Adrenal gland (tissue), 12 donors: Measurements from ENCODE around the gene NAB2. TPM values are rescaled to one million over a fixed set of nuclear protein-coding genes. Genes with fewer than 3 reads are reported as not detected.

Experiments
- DNase-seq, 7 donors: peaks; one replicate each; pipeline ENCODE4 v3.0.0-alpha.2; 2019 to 2020
- H3K27ac ChIP-seq, 5 donors: fragments of 200-600 bp; sonication (generic) in 4 of 5; 1 replicate in 3 of 5; 2 replicates in 2 of 5; pipeline versions ENCODE4 v1.5.1 to v1.8.0; 2016 to 2020; ENCODE audit warnings: mild to moderate bottlenecking in 1 of 5
- H3K27me3 ChIP-seq: fragments of 200-600 bp; 2 replicates; pipeline ENCODE4 v1.8.0; 2021
- H3K36me3 ChIP-seq, 2 donors: fragments of 200-600 bp; replicated peaks in 1 of 2; 1 replicate in 1 of 2; 2 replicates in 1 of 2; pipeline versions ENCODE4 v1.5.1 to v1.8.0; 2018 to 2022
- H3K4me1 ChIP-seq, 2 donors: fragments of 200-600 bp; replicated peaks in 1 of 2; 1 replicate in 1 of 2; 2 replicates in 1 of 2; pipeline versions ENCODE4 v1.5.1 to v1.8.0; 2018 to 2021
- H3K4me3 ChIP-seq, 4 donors: fragments of 200-600 bp; sonication (generic) in 3 of 4; one replicate each; pipeline ENCODE4 v1.5.1; 2016 to 2018
- H3K9me3 ChIP-seq, 3 donors: fragments of 200-600 bp; sonication (generic) in 1 of 3; replicated peaks in 1 of 3; 1 replicate in 2 of 3; 2 replicates in 1 of 3; pipeline versions ENCODE4 v1.5.1 to v1.8.0; 2016 to 2021
- CTCF ChIP-seq, 6 experiments: fragments of 450-650 bp in 4 of 6; fragments of 200-600 bp in 2 of 6; sonication (generic) in 1 of 6; IDR thresholded peaks; 1 replicate in 5 of 6; 2 replicates in 1 of 6; pipeline versions ENCODE4 v1.5.1 to v1.8.0; 2016 to 2021; ENCODE audit warnings: antibody characterized with exemption in 6 of 6, mild to moderate bottlenecking in 2 of 6, moderate library complexity in 1 of 6
- POLR2A ChIP-seq, 2 donors: fragments of 450-650 bp; IDR thresholded peaks; one replicate each; pipeline ENCODE4 v1.6.1; 2017; ENCODE audit warnings: antibody characterized with exemption in 2 of 2, mild to moderate bottlenecking in 2 of 2, moderate library complexity in 1 of 2
- WGBS, 4 donors: extraction: QIAGEN DNeasy Blood & Tissue Kit in 2 of 4; methylation state at CpG; one replicate each; pipeline versions ENCODE4 v1.1.5 to v1.1.7; 2013 to 2017; 5-methylcytosine and 5-hydroxymethylcytosine counted together
- intact Hi-C, 2 donors: fragments of 100-400 bp; cut with DNase I; formaldehyde crosslinking; loops; one replicate each; pipeline versions ENCODE4 v1.14.1 to v1.15.0; 2022 to 2023
- polyA plus RNA-seq, 3 donors: library from polyadenylated mRNA; stranded (reverse); fragments of 200-250 nt in 2 of 3; fragments of 350-450 nt in 1 of 3; fragmentation: Illumina TruSeq in 1 of 3; extraction: RNeasy Lipid Tissue Mini Kit (QIAGEN cat#74804) in 1 of 3; gene quantifications; one replicate each; pipeline ENCODE4 v1.2.3, GENCODE V29; 2013 to 2014
- total RNA-seq, 9 donors: library from RNA; depleted of rRNA in 4 of 9; stranded (reverse); fragments of >200 nt in 4 of 9; fragments of 120-200 nt in 1 of 9; fragmentation: NEBNext Ultra II Directional in 1 of 9; extraction: Animal tissue kit (Norgen Biotek cat#: 25700) in 1 of 9; gene quantifications; one replicate each; pipeline versions ENCODE4 v1.1.0 to v1.2.4, GENCODE V29; 2013 to 2023
- donor health status: healthy with polysubstance abuse.
- donor health status: Bipolar disorder and iron deficiency.
- donor health status: DM: yes; HTN: yes; CAD: no.
- donor health status: DM: no; HTN: no; CAD: no.
- donor health status: DM: no; HTN: no; CAD: no.
- donor health status: DM: yes; HTN: yes; CAD: no.

The NAB2 gene
- total and polyA plus RNA-seq, 12 donors: 9.4 to 64.6 (median 18.7) TPM

- Histone ChIP-seq H3K27me3 (no peaks in the 10 kb centered on the region), H3K4me3 (peak within 1 kb of the TSS; percentile 32 to 84 (median 69)), H3K4me1 (peaks cover 4 to 40% of the 10 kb centered on the region in 2 donors), H3K9me3 (no peaks in the 10 kb centered on the region), H3K27ac (peak within 1 kb of the TSS; percentile 77 to 97 (median 94)), H3K36me3 (no peaks in the 10 kb centered on the region)
- peak; percentile 82 to 88 (median 85) for DNase-seq
- intact Hi-C loops: no loop called here
- TF ChIP-seq POLR2A (IDR thresholded peaks at IDR 0.05): peak in 1 of 2 donors; percentile 70
- no peak for TF ChIP-seq CTCF (IDR thresholded peaks at IDR 0.05)
- 0 to 2% (median 1%) methylated on average over 22 to 57 of the region's 57 CpGs for WGBS, 4 donors
These were observed 39.0 kb downstream of the NAB2 start, which contains the start of gene LRP1 for GRCh38 chr12:57127726-57128518. Gene LRP1, plus strand, starts transcription at chr12:57128483. Its CDS starts 482 bp downstream, at chr12:57128965.

- Histone ChIP-seq H3K36me3 (no peaks in the 10 kb centered on the region), H3K27ac (peak overlapping the region in 4 of 5 donors; percentile 41 to 97 (median 78)), H3K9me3 (no peaks in the 10 kb centered on the region), H3K4me3 (peak overlapping the region in 3 of 4 donors; percentile 51 to 84 (median 73)), H3K27me3 (no peaks in the 10 kb centered on the region), H3K4me1 (peaks cover 4 to 42% of the 10 kb centered on the region in 2 donors)
- intact Hi-C loops: no loop called here
- peak in 1 of 7 donors; percentile 42 for DNase-seq
- TF ChIP-seq POLR2A (IDR thresholded peaks at IDR 0.05) (no peak), CTCF (IDR thresholded peaks at IDR 0.05) (no peak)
- WGBS, 4 donors: 1 to 15% (median 8%) methylated on average over 10 to 35 of the region's 35 CpGs
These were observed 39.8 kb downstream of the NAB2 start for GRCh38 chr12:57128519-57129247.

GRCh38 chr12:57129321-57129842 is 40.5 kb downstream of the NAB2 start:
- TF ChIP-seq CTCF (IDR thresholded peaks at IDR 0.05): no peak
- no peak for TF ChIP-seq POLR2A (IDR thresholded peaks at IDR 0.05)
- Histone ChIP-seq H3K36me3 (no peaks in the 10 kb centered on the region), H3K27ac (peak overlapping the region; percentile 41 to 97 (median 62)), H3K4me1 (peaks cover 4 to 49% of the 10 kb centered on the region in 2 donors), H3K9me3 (no peaks in the 10 kb centered on the region), H3K4me3 (peak overlapping the region in 2 of 4 donors; percentile 73 to 84), H3K27me3 (no peaks in the 10 kb centered on the region)
- 39 to 43% (median 39%) methylated on average over 4 to 12 of the region's 12 CpGs for WGBS, 4 donors
- no peak for DNase-seq
- intact Hi-C loops: no loop called here

- intact Hi-C loops: loop anchor here in 1 of 2 donors (5.0 kb wide), 1 partner anchor 47 kb away; no protein-coding TSS in a partner anchor
These were observed 41.0 kb downstream of the NAB2 start for GRCh38 chr12:57129889-57130288.

More at GRCh38 chr12:57129889-57130288, 41.0 kb downstream of the NAB2 start:
- Histone ChIP-seq H3K4me1 (peaks cover 4 to 54% of the 10 kb centered on the region in 2 donors), H3K27ac (peak overlapping the region in 4 of 5 donors; percentile 45 to 97 (median 78)), H3K27me3 (no peaks in the 10 kb centered on the region), H3K4me3 (peak overlapping the region in 1 of 4 donors; percentile 84), H3K36me3 (no peaks in the 10 kb centered on the region), H3K9me3 (no peaks in the 10 kb centered on the region)
- peak in 2 of 7 donors; percentile 51 to 64 for DNase-seq
- TF ChIP-seq CTCF (IDR thresholded peaks at IDR 0.05) (no peak), POLR2A (IDR thresholded peaks at IDR 0.05) (no peak)
